BJ (cell line): ENCODE results near the gene CTXN1. TPM values are rescaled to one million over a fixed set of nuclear protein-coding genes. Genes with fewer than 3 reads are reported as not detected.

Source experiments
- CTCF ChIA-PET: fragments of 350-600 bp; formaldehyde crosslinking; extraction: SDS; loops from one replicate; lab custom pipeline; 2021; ENCODE audit warnings: antibody characterized with exemption, inconsistent platforms; lab: Yijun Ruan, JAX
- POLR2A ChIA-PET: fragments of 300-600 bp; sonication (Branson Sonifier 250); formaldehyde crosslinking; extraction: SDS; loops from one replicate; lab custom pipeline; 2021; ENCODE audit warnings: antibody characterized with exemption; lab: Charles Lee
- DNase-seq: peaks from one replicate; pipeline ENCODE4 v3.0.0-alpha.2; 2011; ENCODE audit warnings: low read depth
- H3K27me3 ChIP-seq: 2 replicates; pipeline ENCODE4 v1.6.0; 2011; ENCODE audit warnings: low read length; ENCODE audit not compliant: control insufficient read depth, insufficient read depth
- H3K36me3 ChIP-seq: 2 replicates; pipeline ENCODE4 v1.5.1; 2011; ENCODE audit warnings: low read length; ENCODE audit not compliant: control insufficient read depth, insufficient read depth
- H3K4me3 ChIP-seq: 2 replicates; pipeline ENCODE4 v1.5.1; 2011; ENCODE audit warnings: low read depth, mild to moderate bottlenecking, control low read depth, low read length
- polyA plus RNA-seq: library from polyadenylated mRNA; depleted of rRNA; stranded (reverse); fragments of >200 nt; gene quantifications from 2 replicates; pipeline ENCODE4 v1.2.3, GENCODE V29; 2011
- TF ChIP-seq, protein P1 (sequence below): IDR thresholded peaks from 2 replicates; pipeline ENCODE4 v1.5.1; 2011; ENCODE audit warnings: low read depth, mild to moderate bottlenecking, control low read depth, inconsistent platforms, low read length, moderate library complexity; ENCODE audit not compliant: insufficient read depth

Gene CTXN1
- polyA plus RNA-seq, 1 experiment: 1.3 TPM

DNA sequence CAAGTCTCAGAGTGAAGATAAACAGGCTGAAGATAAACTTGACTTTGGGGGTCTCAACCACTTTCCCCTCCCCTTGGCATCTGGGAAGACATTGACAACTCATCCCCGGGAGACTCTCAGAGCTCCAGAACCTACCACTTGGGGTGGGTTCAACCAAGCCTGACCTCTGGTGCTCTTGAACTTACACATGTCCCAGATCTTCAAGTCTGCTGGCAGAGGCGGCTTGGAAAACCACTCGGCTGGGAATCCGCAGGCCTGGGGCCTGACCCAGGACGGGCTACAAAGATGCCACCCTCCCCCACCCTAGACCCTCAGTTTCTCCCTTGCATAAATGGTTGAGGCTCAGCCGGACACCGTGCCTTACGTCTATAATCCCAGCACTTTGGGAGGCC lies 37.1 kb downstream of the CTXN1 start:
- Histone ChIP-seq H3K4me3 (peak overlapping the region; percentile 88), H3K27me3 (no peaks in the 10 kb centered on the region), H3K36me3 (no peaks in the 10 kb centered on the region)
- TF ChIP-seq, protein P1, sequence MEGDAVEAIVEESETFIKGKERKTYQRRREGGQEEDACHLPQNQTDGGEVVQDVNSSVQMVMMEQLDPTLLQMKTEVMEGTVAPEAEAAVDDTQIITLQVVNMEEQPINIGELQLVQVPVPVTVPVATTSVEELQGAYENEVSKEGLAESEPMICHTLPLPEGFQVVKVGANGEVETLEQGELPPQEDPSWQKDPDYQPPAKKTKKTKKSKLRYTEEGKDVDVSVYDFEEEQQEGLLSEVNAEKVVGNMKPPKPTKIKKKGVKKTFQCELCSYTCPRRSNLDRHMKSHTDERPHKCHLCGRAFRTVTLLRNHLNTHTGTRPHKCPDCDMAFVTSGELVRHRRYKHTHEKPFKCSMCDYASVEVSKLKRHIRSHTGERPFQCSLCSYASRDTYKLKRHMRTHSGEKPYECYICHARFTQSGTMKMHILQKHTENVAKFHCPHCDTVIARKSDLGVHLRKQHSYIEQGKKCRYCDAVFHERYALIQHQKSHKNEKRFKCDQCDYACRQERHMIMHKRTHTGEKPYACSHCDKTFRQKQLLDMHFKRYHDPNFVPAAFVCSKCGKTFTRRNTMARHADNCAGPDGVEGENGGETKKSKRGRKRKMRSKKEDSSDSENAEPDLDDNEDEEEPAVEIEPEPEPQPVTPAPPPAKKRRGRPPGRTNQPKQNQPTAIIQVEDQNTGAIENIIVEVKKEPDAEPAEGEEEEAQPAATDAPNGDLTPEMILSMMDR: no peak
- POLR2A ChIA-PET: no interaction called here
- CTCF ChIA-PET: interaction anchor here (1.0 kb wide), 1 partner anchor 35 kb away, joined by 4 read pairs; no protein-coding TSS in a partner anchor
- no peak for DNase-seq

DNA sequence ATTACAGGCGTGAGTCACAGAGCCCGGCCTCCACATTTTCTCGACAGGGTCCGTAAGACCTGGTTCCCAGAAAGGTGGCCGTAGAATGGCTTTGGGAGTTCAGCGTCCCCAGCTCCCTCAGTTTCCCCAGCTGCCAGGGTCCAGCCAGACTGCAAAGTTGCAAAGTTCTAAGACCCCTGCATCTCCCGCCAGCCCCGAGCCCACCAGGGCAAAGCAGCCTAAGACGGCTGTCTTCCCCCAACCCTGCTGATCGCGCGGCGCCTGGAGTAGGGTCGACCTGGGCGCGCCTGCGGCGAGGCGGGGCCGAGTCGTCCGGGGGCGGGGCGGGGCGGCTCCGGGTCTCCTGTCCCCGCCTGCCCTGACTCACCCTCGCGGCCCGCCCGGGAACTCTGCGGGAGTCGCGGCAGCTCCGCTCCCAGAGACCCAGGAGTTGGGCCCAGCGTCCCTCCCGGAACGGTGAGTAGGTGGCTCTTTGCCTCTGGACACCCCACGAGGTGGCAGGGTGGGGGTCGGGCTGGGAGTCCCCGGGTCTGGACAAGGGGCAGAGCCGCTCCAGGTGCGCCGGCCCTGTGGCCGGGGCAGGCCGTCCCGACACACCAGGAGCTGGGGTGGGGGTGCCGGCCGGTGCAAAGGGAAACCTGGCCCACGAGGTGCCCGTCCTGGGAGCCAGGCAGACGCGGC lies 37.6 kb downstream of the CTXN1 start, which contains the start of gene LRRC8E:
Gene LRRC8E, plus strand, starts transcription at position 366 of the 681 bp plus-strand sequence. CDS start 7,094 bp downstream, outside the sequence.
- H3K27me3 ChIP-seq: no peaks in the 10 kb centered on the region
- CTCF ChIA-PET: interaction anchor here (1.0 to 5.8 kb wide), 3 partner anchors 15 to 35 kb away, joined by 4 to 24 read pairs (median 5); partner anchors contain the start of gene MAP2K7
- TF ChIP-seq, protein P1: no peak
- H3K4me3 ChIP-seq: peak within 1 kb of the TSS; percentile 88
- POLR2A ChIA-PET: interaction anchor here (0.6 kb wide), 1 partner anchor 19 kb away, joined by 4 read pairs; no protein-coding TSS in a partner anchor
- DNase-seq: no peak
- H3K36me3 ChIP-seq: no peaks in the 10 kb centered on the region

- POLR2A ChIA-PET: interaction anchor here (0.6 kb wide), 1 partner anchor 18 kb away, joined by 4 read pairs; no protein-coding TSS in a partner anchor
- H3K36me3 ChIP-seq: no peaks in the 10 kb centered on the region
- H3K4me3 ChIP-seq: no peak overlapping the region
Measured at GRCh38 chr19:7887408-7888144, 38.4 kb downstream of the CTXN1 start.

GRCh38 chr19:7885818-7886217 lies 40.1 kb downstream of the CTXN1 start:
- no peak for DNase-seq
- POLR2A ChIA-PET: no interaction called here
- CTCF ChIA-PET: interaction anchor here (0.7 to 5.8 kb wide), 4 partner anchors 17 to 59 kb away, joined by 3 to 24 read pairs (median 4); partner anchors contain the start of gene MAP2K7

More at GRCh38 chr19:7887408-7888144, 38.4 kb downstream of the CTXN1 start:
- no peak for DNase-seq
- no peaks in the 10 kb centered on the region for H3K27me3 ChIP-seq
- TF ChIP-seq, protein P1: no peak
- CTCF ChIA-PET: interaction anchor here (0.6 to 5.8 kb wide), 4 partner anchors 16 to 35 kb away, joined by 3 to 24 read pairs (median 4); partner anchors contain the start of gene MAP2K7

More at GRCh38 chr19:7885818-7886217, 40.1 kb downstream of the CTXN1 start:
- Histone ChIP-seq H3K27me3 (no peaks in the 10 kb centered on the region), H3K4me3 (no peak overlapping the region), H3K36me3 (no peaks in the 10 kb centered on the region)
- TF ChIP-seq, protein P1: no peak
